ENCODE results near the gene TRIP4.
"Not testable (repeated sequence)": the region's sequence is repeated elsewhere in the genome, so short reads cannot be mapped to it uniquely, and the experiment has no call there.

TRIP4 gene

GRCh38 chr15:64355348-64355943, 32.2 kb upstream of the TRIP4 start:
- Histone ChIP-seq H3K4me1 (ENCODE audit: control insufficient read depth, insufficient read depth, low read length) (peaks cover 9% of the 10 kb centered on the region), H3K9ac (ENCODE audit: low read length) (peak overlapping the region; percentile 75), H3K27me3 (ENCODE audit: control insufficient read depth, insufficient read depth, low read length) (no peaks in the 10 kb centered on the region), H3K36me3 (ENCODE audit: control insufficient read depth, insufficient read depth, low read length) (no peaks in the 10 kb centered on the region), H3K4me3 (ENCODE audit: low read depth, low read length) (peak overlapping the region; percentile 89), H3K27ac (ENCODE audit: low read depth, low read length) (0 out of 2 replicates have a peak overlapping the region, but pooled peaks have one; percentile 25), H3K9me3 (ENCODE audit: control insufficient read depth, insufficient read depth, low read depth, low read length) (no peaks in the 10 kb centered on the region)

GRCh38 chr15:64355944-64356709, 31.5 kb upstream of the TRIP4 start, which contains the start of gene CSNK1G1:
Gene CSNK1G1, minus strand, starts transcription at chr15:64356173. Its CDS starts 55,674 bp downstream, at chr15:64300499.
- Histone ChIP-seq H3K36me3 (ENCODE audit: control insufficient read depth, insufficient read depth, low read length) (no peaks in the 10 kb centered on the region), H3K4me3 (ENCODE audit: low read depth, low read length) (peak within 1 kb of the TSS; percentile 89), H3K27me3 (ENCODE audit: control insufficient read depth, insufficient read depth, low read length) (no peaks in the 10 kb centered on the region), H3K9me3 (ENCODE audit: control insufficient read depth, insufficient read depth, low read depth, low read length) (no peaks in the 10 kb centered on the region), H3K9ac (ENCODE audit: low read length) (peak within 1 kb of the TSS; percentile 75), H3K4me1 (ENCODE audit: control insufficient read depth, insufficient read depth, low read length) (peaks cover 9% of the 10 kb centered on the region), H3K27ac (ENCODE audit: low read depth, low read length) (0 out of 2 replicates have a peak within 1 kb of the TSS, but pooled peaks have one; percentile 25)

GRCh38 chr15:64356710-64357040, 31.0 kb upstream of the TRIP4 start:
- H3K4me1 ChIP-seq (ENCODE audit: control insufficient read depth, insufficient read depth, low read length), result peaks cover 9% of the 10 kb centered on the region
- H3K27ac ChIP-seq (ENCODE audit: low read depth, low read length), result 0 out of 2 replicates have a peak overlapping the region, but pooled peaks have one; percentile 16
- H3K9me3 ChIP-seq (ENCODE audit: control insufficient read depth, insufficient read depth, low read depth, low read length), result no peaks in the 10 kb centered on the region
- H3K9ac ChIP-seq (ENCODE audit: low read length), result peak overlapping the region; percentile 52
- no peaks in the 10 kb centered on the region for H3K27me3 ChIP-seq (ENCODE audit: control insufficient read depth, insufficient read depth, low read length)
- peak overlapping the region; percentile 89 for H3K4me3 ChIP-seq (ENCODE audit: low read depth, low read length)
- no peaks in the 10 kb centered on the region for H3K36me3 ChIP-seq (ENCODE audit: control insufficient read depth, insufficient read depth, low read length)

- 0 out of 2 replicates have a peak, but pooled peaks cover 3% of the 10 kb centered on the region for H3K4me1 ChIP-seq (ENCODE audit: control insufficient read depth, insufficient read depth, low read length)
- no peaks in the 10 kb centered on the region for H3K27me3 ChIP-seq (ENCODE audit: control insufficient read depth, insufficient read depth, low read length)
- H3K4me3 ChIP-seq (ENCODE audit: low read depth, low read length), result no peak overlapping the region
- H3K9me3 ChIP-seq (ENCODE audit: control insufficient read depth, insufficient read depth, low read depth, low read length), result no peaks in the 10 kb centered on the region
- H3K36me3 ChIP-seq (ENCODE audit: control insufficient read depth, insufficient read depth, low read length), result peaks cover 18% of the 10 kb centered on the region
- no peak overlapping the region for H3K27ac ChIP-seq (ENCODE audit: low read depth, low read length)
- no peak overlapping the region for H3K9ac ChIP-seq (ENCODE audit: low read length)
Observed at GRCh38 chr15:64361259-64361658, 26.4 kb upstream of the TRIP4 start.

GRCh38 chr15:64369078-64369607, 18.5 kb upstream of the TRIP4 start:
- H3K27me3 ChIP-seq (ENCODE audit: control insufficient read depth, insufficient read depth, low read length), result no peaks in the 10 kb centered on the region
- H3K27ac ChIP-seq (ENCODE audit: low read depth, low read length), result no peak overlapping the region
- no peak overlapping the region for H3K9ac ChIP-seq (ENCODE audit: low read length)
- H3K9me3 ChIP-seq (ENCODE audit: control insufficient read depth, insufficient read depth, low read depth, low read length), result no peaks in the 10 kb centered on the region
- no peaks in the 10 kb centered on the region for H3K4me1 ChIP-seq (ENCODE audit: control insufficient read depth, insufficient read depth, low read length)
- peaks cover 25% of the 10 kb centered on the region for H3K36me3 ChIP-seq (ENCODE audit: control insufficient read depth, insufficient read depth, low read length)
- H3K4me3 ChIP-seq (ENCODE audit: low read depth, low read length), result no peak overlapping the region

GRCh38 chr15:64371383-64371782, 16.3 kb upstream of the TRIP4 start:
- not testable (repeated sequence) for H3K27ac ChIP-seq (ENCODE audit: low read depth, low read length); H3K9ac ChIP-seq (ENCODE audit: low read length); H3K9me3 ChIP-seq (ENCODE audit: control insufficient read depth, insufficient read depth, low read depth, low read length); H3K27me3 ChIP-seq (ENCODE audit: control insufficient read depth, insufficient read depth, low read length); H3K4me3 ChIP-seq (ENCODE audit: low read depth, low read length); H3K4me1 ChIP-seq (ENCODE audit: control insufficient read depth, insufficient read depth, low read length)
- peaks cover 33% of the 10 kb centered on the region for H3K36me3 ChIP-seq (ENCODE audit: control insufficient read depth, insufficient read depth, low read length)

GRCh38 chr15:64373360-64373759, 14.3 kb upstream of the TRIP4 start:
- no peak overlapping the region for H3K27ac ChIP-seq (ENCODE audit: low read depth, low read length)

GRCh38 chr15:64379216-64379960, 8.2 kb upstream of the TRIP4 start:
- Histone ChIP-seq H3K4me3 (ENCODE audit: low read depth, low read length) (peak overlapping the region; percentile 63; the same call in 1 of the 2 replicates), H3K36me3 (ENCODE audit: control insufficient read depth, insufficient read depth, low read length) (peaks cover 23% of the 10 kb centered on the region), H3K9ac (ENCODE audit: low read length) (no peak overlapping the region), H3K27me3 (ENCODE audit: control insufficient read depth, insufficient read depth, low read length) (peaks cover 17% of the 10 kb centered on the region; the same call in 1 of the 2 replicates), H3K4me1 (ENCODE audit: control insufficient read depth, insufficient read depth, low read length) (no peaks in the 10 kb centered on the region), H3K9me3 (ENCODE audit: control insufficient read depth, insufficient read depth, low read depth, low read length) (no peaks in the 10 kb centered on the region), H3K27ac (ENCODE audit: low read depth, low read length) (no peak overlapping the region)

More at GRCh38 chr15:64373360-64373759, 14.3 kb upstream of the TRIP4 start:
- Histone ChIP-seq H3K4me1 (ENCODE audit: control insufficient read depth, insufficient read depth, low read length) (no peaks in the 10 kb centered on the region), H3K27me3 (ENCODE audit: control insufficient read depth, insufficient read depth, low read length) (no peaks in the 10 kb centered on the region), H3K4me3 (ENCODE audit: low read depth, low read length) (no peak overlapping the region), H3K9me3 (ENCODE audit: control insufficient read depth, insufficient read depth, low read depth, low read length) (no peaks in the 10 kb centered on the region), H3K9ac (ENCODE audit: low read length) (no peak overlapping the region), H3K36me3 (ENCODE audit: control insufficient read depth, insufficient read depth, low read length) (peaks cover 39% of the 10 kb centered on the region)

GRCh38 chr15:64380130-64380870, 7.3 kb upstream of the TRIP4 start:
- Histone ChIP-seq H3K36me3 (ENCODE audit: control insufficient read depth, insufficient read depth, low read length) (peaks cover 14% of the 10 kb centered on the region), H3K4me3 (ENCODE audit: low read depth, low read length) (peak overlapping the region; percentile 63), H3K27me3 (ENCODE audit: control insufficient read depth, insufficient read depth, low read length) (peaks cover 23% of the 10 kb centered on the region; the same call in 1 of the 2 replicates), H3K9ac (ENCODE audit: low read length) (peak overlapping the region; percentile 85)
- not testable (repeated sequence) for H3K27ac ChIP-seq (ENCODE audit: low read depth, low read length); H3K9me3 ChIP-seq (ENCODE audit: control insufficient read depth, insufficient read depth, low read depth, low read length); H3K4me1 ChIP-seq (ENCODE audit: control insufficient read depth, insufficient read depth, low read length)

- peak within 1 kb of the TSS; percentile 85 for H3K9ac ChIP-seq (ENCODE audit: low read length)
- H3K36me3 ChIP-seq (ENCODE audit: control insufficient read depth, insufficient read depth, low read length), result peaks cover 8% of the 10 kb centered on the region
- peaks cover 23% of the 10 kb centered on the region; the same call in 1 of the 2 replicates for H3K27me3 ChIP-seq (ENCODE audit: control insufficient read depth, insufficient read depth, low read length)
- no peaks in the 10 kb centered on the region for H3K9me3 ChIP-seq (ENCODE audit: control insufficient read depth, insufficient read depth, low read depth, low read length)
- H3K4me3 ChIP-seq (ENCODE audit: low read depth, low read length), result peak within 1 kb of the TSS; percentile 63
- no peaks in the 10 kb centered on the region for H3K4me1 ChIP-seq (ENCODE audit: control insufficient read depth, insufficient read depth, low read length)
- H3K27ac ChIP-seq (ENCODE audit: low read depth, low read length), result no peak within 1 kb of the TSS
Observed at GRCh38 chr15:64381000-64381751, 6.5 kb upstream of the TRIP4 start, which contains the start of gene PCLAF. Gene PCLAF, minus strand, starts transcription at chr15:64381441. Its CDS starts 70 bp downstream, at chr15:64381371.

Measured in HUES6 (cell line).